Natural killer cell (primary cell): ENCODE data around the gene RABGAP1L. TPM values are rescaled to one million over a fixed set of nuclear protein-coding genes. Genes with fewer than 3 reads are reported as not detected.

Source experiments
- ATAC-seq, 3 donors: fragments of 150-1000 bp in 2 of 3; fragments of 200-7000 bp in 1 of 3; cut with Tn5 transposase; 1 replicate in 1 of 3; 2 replicates in 2 of 3; pipeline ENCODE4 v1.10.0; 2021; ENCODE audit warnings: mild to moderate bottlenecking in 2 of 3, moderate library complexity in 2 of 3
- DNase-seq, 2 donors: peaks; one replicate each; pipeline versions ENCODE4 v3.0.0 to v3.0.0-alpha.2; 2013 to 2021; ENCODE audit warnings: mixed read lengths in 1 of 2
- H3K27ac ChIP-seq: one replicate; pipeline ENCODE4 v1.5.1; 2013; ENCODE audit warnings: mild to moderate bottlenecking, low read length
- H3K27me3 ChIP-seq: one replicate; pipeline ENCODE4 v1.6.1; 2013; ENCODE audit warnings: low read length; ENCODE audit not compliant: control insufficient read depth, insufficient read depth
- H3K36me3 ChIP-seq: one replicate; pipeline ENCODE4 v1.6.1; 2013; ENCODE audit warnings: low read length; ENCODE audit not compliant: control insufficient read depth, insufficient read depth
- H3K4me1 ChIP-seq: one replicate; pipeline ENCODE4 v1.6.1; 2013; ENCODE audit warnings: low read length; ENCODE audit not compliant: control insufficient read depth, insufficient read depth
- H3K4me3 ChIP-seq: one replicate; pipeline ENCODE4 v1.5.1; 2013; ENCODE audit warnings: low read length
- H3K9me3 ChIP-seq: one replicate; pipeline ENCODE4 v1.6.1; 2013; ENCODE audit warnings: low read length; ENCODE audit not compliant: control insufficient read depth, insufficient read depth
- H3K27ac Mint-ChIP-seq, 2 donors: one replicate each; pipeline ENCODE4 v1.8.0; 2022; ENCODE audit warnings: mild to moderate bottlenecking in 2 of 2, mixed read lengths in 2 of 2, moderate library complexity in 1 of 2
- H3K27me3 Mint-ChIP-seq, 2 donors: one replicate each; pipeline ENCODE4 v1.8.0; 2022; ENCODE audit warnings: low read depth in 2 of 2, mixed read lengths in 2 of 2
- H3K36me3 Mint-ChIP-seq: one replicate; pipeline ENCODE4 v1.8.0; 2022; ENCODE audit warnings: mixed read lengths
- H3K4me1 Mint-ChIP-seq, 2 donors: one replicate each; pipeline ENCODE4 v1.8.0; 2022; ENCODE audit warnings: mixed read lengths in 2 of 2
- H3K4me3 Mint-ChIP-seq: one replicate; pipeline ENCODE4 v1.8.0; 2022; ENCODE audit warnings: mild to moderate bottlenecking, moderate library complexity, mixed read lengths
- H3K9me3 Mint-ChIP-seq, 2 donors: one replicate each; pipeline ENCODE4 v1.8.0; 2022; ENCODE audit warnings: mixed read lengths in 2 of 2
- CTCF ChIP-seq: fragments of 200-600 bp; IDR thresholded peaks from one replicate; pipeline ENCODE4 v1.8.0; 2022; ENCODE audit warnings: antibody characterized with exemption
- WGBS: methylation state at CpG from one replicate; pipeline ENCODE4 v1.1.7; 2013; ENCODE audit warnings: missing lambda C conversion rate; ENCODE audit not compliant: insufficient coverage; 5-methylcytosine and 5-hydroxymethylcytosine counted together
- intact Hi-C: fragments of 100-400 bp; cut with micrococcal nuclease; formaldehyde crosslinking; loops from one replicate; pipeline ENCODE4 v1.14.2; 2022
- total RNA-seq, 4 donors: library from RNA; stranded (reverse); fragments of 120-200 nt in 1 of 4; gene quantifications; one replicate each; pipeline versions ENCODE4 v1.2.3 to v1.2.4, GENCODE V29; 2013 to 2022

RABGAP1L gene
- total RNA-seq, 3 donors from 2014 or later (not counting 1 experiment from before 2014, with no cell fraction given), result 145 to 168 (median 153) TPM

- intact Hi-C loops, result no loop called here
These were observed 593.8 kb downstream of the RABGAP1L start for GRCh38 chr1:174753131-174753530.

GRCh38 chr1:174761335-174761734 is 602.0 kb downstream of the RABGAP1L start:
- Histone ChIP-seq H3K4me3 (no peak overlapping the region), H3K27me3 (no peaks in the 10 kb centered on the region), H3K4me1 (no peaks in the 10 kb centered on the region), H3K9me3 (no peaks in the 10 kb centered on the region), H3K36me3 (no peaks in the 10 kb centered on the region), H3K27ac (no peak overlapping the region)
- ATAC-seq (no peak), DNase-seq (no peak)
- Mint-ChIP-seq H3K27me3 (no peaks in the 10 kb centered on the region), H3K27ac (no peak overlapping the region), H3K4me1 (no peaks in the 10 kb centered on the region), H3K9me3 (no peaks in the 10 kb centered on the region), H3K4me3 (no peak overlapping the region), H3K36me3 (no peaks in the 10 kb centered on the region)
- intact Hi-C loops, result no loop called here
- TF ChIP-seq CTCF, result no peak
- 98% methylated on average over 19 of the region's 19 CpGs for WGBS

More at GRCh38 chr1:174753131-174753530, 593.8 kb downstream of the RABGAP1L start:
- WGBS, result 60% methylated on average over 1 of the region's 1 CpG
- Histone ChIP-seq H3K36me3 (peaks cover 3% of the 10 kb centered on the region), H3K4me1 (no peaks in the 10 kb centered on the region), H3K4me3 (no peak overlapping the region), H3K27ac (no peak overlapping the region), H3K9me3 (no peaks in the 10 kb centered on the region), H3K27me3 (no peaks in the 10 kb centered on the region)
- no peak overlapping the region for H3K4me3 Mint-ChIP-seq
- peaks cover 9 to 11% of the 10 kb centered on the region in 2 donors for H3K4me1 Mint-ChIP-seq
- DNase-seq, result no peak
- H3K27me3 Mint-ChIP-seq, result no peaks in the 10 kb centered on the region
- no peak overlapping the region for H3K27ac Mint-ChIP-seq
- H3K36me3 Mint-ChIP-seq, result no peaks in the 10 kb centered on the region
- H3K9me3 Mint-ChIP-seq, result no peaks in the 10 kb centered on the region
- no peak for TF ChIP-seq CTCF
- no peak for ATAC-seq

- intact Hi-C loops, result no loop called here
- no peaks in the 10 kb centered on the region for H3K9me3 ChIP-seq
- Mint-ChIP-seq H3K36me3 (no peaks in the 10 kb centered on the region), H3K4me1 (no peaks in the 10 kb centered on the region), H3K9me3 (no peaks in the 10 kb centered on the region), H3K27me3 (no peaks in the 10 kb centered on the region), H3K27ac (no peak overlapping the region), H3K4me3 (no peak overlapping the region)
- no peak overlapping the region for H3K27ac ChIP-seq
- WGBS, result 98% methylated on average over 4 of the region's 4 CpGs
- H3K36me3 ChIP-seq, result no peaks in the 10 kb centered on the region
- ATAC-seq (no peak), DNase-seq (no peak)
- no peaks in the 10 kb centered on the region for H3K27me3 ChIP-seq
- no peak overlapping the region for H3K4me3 ChIP-seq
- TF ChIP-seq CTCF, result no peak
- H3K4me1 ChIP-seq, result no peaks in the 10 kb centered on the region
These were observed 602.7 kb downstream of the RABGAP1L start for GRCh38 chr1:174761901-174762585.

- H3K9me3 ChIP-seq, result no peaks in the 10 kb centered on the region
- ATAC-seq (no peak), DNase-seq (no peak)
- no peak overlapping the region for H3K27ac ChIP-seq
- no peaks in the 10 kb centered on the region for H3K27me3 Mint-ChIP-seq
- no peaks in the 10 kb centered on the region for H3K36me3 Mint-ChIP-seq
- H3K4me1 Mint-ChIP-seq, result peaks cover 0 to 6% of the 10 kb centered on the region in 2 donors
- no peaks in the 10 kb centered on the region for H3K27me3 ChIP-seq
- no peak overlapping the region for H3K27ac Mint-ChIP-seq
- H3K4me3 ChIP-seq, result no peak overlapping the region
- TF ChIP-seq CTCF, result no peak
- H3K4me1 ChIP-seq, result no peaks in the 10 kb centered on the region
- H3K36me3 ChIP-seq, result no peaks in the 10 kb centered on the region
- intact Hi-C loops, result no loop called here
- H3K9me3 Mint-ChIP-seq, result no peaks in the 10 kb centered on the region
- 97% methylated on average over 2 of the region's 2 CpGs for WGBS
- H3K4me3 Mint-ChIP-seq, result no peak overlapping the region
These were observed 604.9 kb downstream of the RABGAP1L start for GRCh38 chr1:174764191-174764590.
